Spleen (tissue), 11 donors: ENCODE data around the gene OR52M1. TPM values are rescaled to one million over a fixed set of nuclear protein-coding genes. Genes with fewer than 3 reads are reported as not detected.
"Not testable (repeated sequence)": the region's sequence is repeated elsewhere in the genome, so short reads cannot be mapped to it uniquely, and the experiment has no call there.

Experiments used
- DNase-seq: peaks from one replicate; pipeline ENCODE4 v3.0.0-alpha.2; 2020
- H3K27ac ChIP-seq, 8 donors: fragments of 200-600 bp; sonication (generic) in 7 of 8; 1 replicate in 4 of 8; 2 replicates in 4 of 8; pipeline versions ENCODE4 v1.5.0 to v1.8.0; 2016 to 2021; ENCODE audit warnings: inconsistent platforms in 4 of 8, mild to moderate bottlenecking in 4 of 8, moderate library complexity in 1 of 8
- H3K27me3 ChIP-seq, 7 donors: fragments of 200-600 bp; sonication (generic) in 6 of 7; replicated peaks in 1 of 7; 1 replicate in 4 of 7; 2 replicates in 3 of 7; pipeline versions ENCODE4 v1.5.0 to v1.8.0; 2016 to 2021; ENCODE audit warnings: inconsistent platforms in 3 of 7, mild to moderate bottlenecking in 1 of 7
- H3K36me3 ChIP-seq, 6 donors: fragments of 200-600 bp; sonication (generic) in 5 of 6; 1 replicate in 4 of 6; 2 replicates in 2 of 6; pipeline versions ENCODE4 v1.5.0 to v1.8.0; 2016 to 2021; ENCODE audit warnings: inconsistent platforms in 2 of 6
- H3K4me1 ChIP-seq, 6 donors: fragments of 200-600 bp; sonication (generic) in 5 of 6; 1 replicate in 3 of 6; 2 replicates in 3 of 6; pipeline versions ENCODE4 v1.5.0 to v1.8.0; 2016 to 2021; ENCODE audit warnings: inconsistent platforms in 3 of 6
- H3K4me3 ChIP-seq, 8 donors: fragments of 200-600 bp; sonication (generic) in 7 of 8; 1 replicate in 4 of 8; 2 replicates in 4 of 8; pipeline versions ENCODE4 v1.5.0 to v1.8.0; 2016 to 2021; ENCODE audit warnings: inconsistent platforms in 4 of 8, mild to moderate bottlenecking in 4 of 8, moderate library complexity in 2 of 8
- H3K9me3 ChIP-seq, 8 donors: fragments of 200-600 bp; sonication (generic) in 7 of 8; 1 replicate in 4 of 8; 2 replicates in 4 of 8; pipeline versions ENCODE4 v1.5.0 to v1.8.0; 2016 to 2021; ENCODE audit warnings: inconsistent platforms in 4 of 8
- CTCF ChIP-seq, 11 experiments: fragments of 200-600 bp in 7 of 11; fragments of 450-650 bp in 4 of 11; sonication (generic) in 4 of 11; IDR thresholded peaks in 8 of 11; conservative IDR thresholded peaks in 3 of 11; 1 replicate in 7 of 11; 2 replicates in 4 of 11; pipeline versions ENCODE4 v1.4.0 to v1.8.0; 2016 to 2021; ENCODE audit warnings: antibody characterized with exemption in 11 of 11, inconsistent platforms in 4 of 11, mild to moderate bottlenecking in 1 of 11
- POLR2A ChIP-seq, 3 donors: fragments of 450-650 bp; IDR thresholded peaks; one replicate each; pipeline ENCODE4 v1.5.1; 2017; ENCODE audit warnings: antibody characterized with exemption in 3 of 3, mild to moderate bottlenecking in 1 of 3
- POLR2AphosphoS5 ChIP-seq, 3 donors: sonication (generic); formaldehyde crosslinking; IDR thresholded peaks; one replicate each; pipeline ENCODE4 v1.5.1; 2017; ENCODE audit warnings: antibody characterized with exemption in 3 of 3
- WGBS, 5 donors: extraction: QIAGEN DNeasy Blood & Tissue Kit in 3 of 5; methylation state at CpG; one replicate each; pipeline versions ENCODE4 v1.1.5 to v1.1.7; 2013 to 2018; 5-methylcytosine and 5-hydroxymethylcytosine counted together
- intact Hi-C: fragments of 100-400 bp; cut with DNase I; formaldehyde crosslinking; loops from one replicate; pipeline ENCODE4 v1.15.0; 2023; ENCODE audit warnings: low total_unique reads
- polyA plus RNA-seq, 3 donors: library from polyadenylated mRNA; stranded (reverse); fragments of 200-250 nt; gene quantifications; one replicate each; pipeline ENCODE4 v1.2.1, GENCODE V29; 2013
- total RNA-seq, 7 donors: library from RNA; depleted of rRNA in 3 of 7; stranded (reverse); fragments of >200 nt in 3 of 7; fragmentation: NEBNext Ultra II Directional in 4 of 7; extraction: Animal tissue kit (Norgen Biotek cat#: 25700) in 4 of 7; gene quantifications; one replicate each; pipeline versions ENCODE4 v1.1.0 to v1.2.1, GENCODE V29; 2016 to 2021
- donor health status: healthy with polysubstance abuse.
- donor health status: DM: no; HTN: no; CAD: no; lungs with moderate emphysema.
- donor health status: DM: no; HTN: no; CAD: no.
- donor health status: Bipolar disorder and iron deficiency.
- donor health status: healthy.
- donor health status: DM: no; HTN: no; CAD: no.
- donor health status: DM: yes; HTN: yes; CAD: no.

OR52M1 gene
- total and polyA plus RNA-seq, 10 donors, result not detected

GRCh38 chr11:4522339-4522738, 22.7 kb upstream of the OR52M1 start:
- Histone ChIP-seq H3K9me3 (no peaks in the 10 kb centered on the region), H3K27ac (no peak overlapping the region), H3K4me3 (no peak overlapping the region), H3K4me1 (no peaks in the 10 kb centered on the region), H3K27me3 (peaks cover 0 to 25% (median 0%) of the 10 kb centered on the region in 7 donors), H3K36me3 (no peaks in the 10 kb centered on the region)
- DNase-seq, result no peak
- intact Hi-C loops, result no loop called here
- TF ChIP-seq POLR2A (IDR thresholded peaks at IDR 0.05) (no peak), CTCF (IDR thresholded peaks at IDR 0.05 in 8 of 11, conservative IDR thresholded peaks at IDR 0.05 in 3 of 11) (no peak)
- 36 to 49% (median 44%) methylated on average over 2 of the region's 2 CpGs for WGBS, 5 donors

GRCh38 chr11:4522752-4523151, 22.2 kb upstream of the OR52M1 start:
- Histone ChIP-seq H3K4me1 (no peaks in the 10 kb centered on the region), H3K27ac (no peak overlapping the region), H3K9me3 (no peaks in the 10 kb centered on the region), H3K36me3 (no peaks in the 10 kb centered on the region), H3K27me3 (peaks cover 0 to 25% (median 0%) of the 10 kb centered on the region in 7 donors), H3K4me3 (no peak overlapping the region)
- intact Hi-C loops, result no loop called here
- no peak for DNase-seq
- TF ChIP-seq POLR2A (IDR thresholded peaks at IDR 0.05), result no peak
- TF ChIP-seq POLR2AphosphoS5 (IDR thresholded peaks at IDR 0.05), result no peak
- no peak for TF ChIP-seq CTCF (IDR thresholded peaks at IDR 0.05 in 8 of 11, conservative IDR thresholded peaks at IDR 0.05 in 3 of 11)
- 79 to 91% (median 85%) methylated on average over 6 of the region's 6 CpGs for WGBS, 5 donors

GRCh38 chr11:4523666-4524065, 21.3 kb upstream of the OR52M1 start:
- H3K36me3 ChIP-seq, result no peaks in the 10 kb centered on the region
- 15 to 89% (median 76%) methylated on average over 1 of the region's 1 CpG for WGBS, 5 donors
- intact Hi-C loops, result no loop called here

GRCh38 chr11:4527926-4528325, 17.1 kb upstream of the OR52M1 start:
- Histone ChIP-seq H3K4me3 (no peak overlapping the region), H3K27me3 (peaks cover 0 to 17% (median 0%) of the 10 kb centered on the region in 7 donors), H3K4me1 (no peaks in the 10 kb centered on the region), H3K36me3 (no peaks in the 10 kb centered on the region), H3K27ac (no peak overlapping the region), H3K9me3 (no peaks in the 10 kb centered on the region)
- TF ChIP-seq POLR2A (IDR thresholded peaks at IDR 0.05), result no peak
- TF ChIP-seq CTCF (IDR thresholded peaks at IDR 0.05 in 8 of 11, conservative IDR thresholded peaks at IDR 0.05 in 3 of 11), result no peak
- no peak for DNase-seq
- 80 to 96% (median 86%) methylated on average over 2 of the region's 2 CpGs for WGBS, 5 donors
- intact Hi-C loops, result no loop called here

More at GRCh38 chr11:4523666-4524065, 21.3 kb upstream of the OR52M1 start:
- Histone ChIP-seq H3K4me1 (no peaks in the 10 kb centered on the region), H3K9me3 (no peaks in the 10 kb centered on the region), H3K27me3 (peaks cover 0 to 25% (median 0%) of the 10 kb centered on the region in 7 donors), H3K27ac (no peak overlapping the region), H3K4me3 (no peak overlapping the region)
- no peak for DNase-seq
- TF ChIP-seq POLR2AphosphoS5 (IDR thresholded peaks at IDR 0.05) (no peak), CTCF (IDR thresholded peaks at IDR 0.05 in 8 of 11, conservative IDR thresholded peaks at IDR 0.05 in 3 of 11) (no peak), POLR2A (IDR thresholded peaks at IDR 0.05) (no peak)

GRCh38 chr11:4531686-4532085, 13.3 kb upstream of the OR52M1 start:
- WGBS, 5 donors, result 69 to 80% (median 78%) methylated on average over 10 to 11 of the region's 11 CpGs
- H3K27ac ChIP-seq, DNase-seq, H3K36me3 ChIP-seq, intact Hi-C loops, H3K9me3 ChIP-seq, H3K4me1 ChIP-seq, H3K4me3 ChIP-seq: not testable (repeated sequence)
- peaks cover 0 to 11% (median 0%) of the 10 kb centered on the region in 7 donors for H3K27me3 ChIP-seq
